GM21528 (cell line): ENCODE measurements around the gene GPR137B.

ENCODE experiments used
- ATAC-seq: cut with Tn5 transposase; IDR thresholded peaks from one replicate; pipeline ENCODE4 v1.9.1; 2021; ENCODE audit warnings: mild to moderate bottlenecking, moderate library complexity; ENCODE audit not compliant: unreplicated experiment, low FRiP score

Gene GPR137B

GRCh38 chr1:236113324-236114032 lies 28.9 kb upstream of the GPR137B start:
- no peak for ATAC-seq

- no peak for ATAC-seq
Measured at GRCh38 chr1:236114076-236114747, 28.1 kb upstream of the GPR137B start.

- ATAC-seq, result no peak
Measured at GRCh38 chr1:236117710-236118109, 24.6 kb upstream of the GPR137B start.

- ATAC-seq, result no peak
Measured at GRCh38 chr1:236119943-236120484, 22.3 kb upstream of the GPR137B start.

GRCh38 chr1:236120721-236121153 lies 21.6 kb upstream of the GPR137B start:
- peak; percentile 69 for ATAC-seq

GRCh38 chr1:236122176-236122575 lies 20.2 kb upstream of the GPR137B start:
- no peak for ATAC-seq

GRCh38 chr1:236123563-236123962 lies 18.8 kb upstream of the GPR137B start:
- ATAC-seq, result no peak

GRCh38 chr1:236124965-236125364 lies 17.4 kb upstream of the GPR137B start:
- no peak for ATAC-seq

- ATAC-seq, result no peak
Measured at GRCh38 chr1:236127045-236127444, 15.3 kb upstream of the GPR137B start.

GRCh38 chr1:236128646-236129178 lies 13.6 kb upstream of the GPR137B start:
- ATAC-seq, result no peak

GRCh38 chr1:236129306-236129705 lies 13.0 kb upstream of the GPR137B start:
- no peak for ATAC-seq

GRCh38 chr1:236130372-236130771 lies 12.0 kb upstream of the GPR137B start:
- no peak for ATAC-seq

GRCh38 chr1:236131916-236132315 lies 10.4 kb upstream of the GPR137B start:
- ATAC-seq, result no peak

- ATAC-seq, result no peak
Measured at GRCh38 chr1:236132420-236133046, 9.8 kb upstream of the GPR137B start.

GRCh38 chr1:236133339-236133738 lies 9.0 kb upstream of the GPR137B start:
- ATAC-seq, result no peak

GRCh38 chr1:236133802-236134201 lies 8.5 kb upstream of the GPR137B start:
- no peak for ATAC-seq

- ATAC-seq, result no peak
Measured at GRCh38 chr1:236137285-236137852, 5.0 kb upstream of the GPR137B start.

GRCh38 chr1:236139495-236139894 lies 2.8 kb upstream of the GPR137B start:
- no peak for ATAC-seq

- ATAC-seq, result no peak
Measured at GRCh38 chr1:236140705-236141446, 1.5 kb upstream of the GPR137B start.
